Keratinocyte (primary cell): ENCODE measurements around the gene TRIM27.

Source experiments
- EZH2 ChIP-seq: IDR thresholded peaks from one replicate; pipeline ENCODE4 v1.6.1; 2012; ENCODE audit warnings: inconsistent platforms, mild to moderate bottlenecking, low read length, moderate library complexity
- TF ChIP-seq, protein P1 (sequence below), 3 experiments: IDR thresholded peaks in 1 of 3; conservative IDR thresholded peaks in 1 of 3; optimal IDR thresholded peaks in 1 of 3; 2 replicates in 2 of 3; 3 replicates in 1 of 3; pipeline versions ENCODE3 to v1.5.1; 2011; ENCODE audit warnings: low read length in 3 of 3, mild to moderate bottlenecking in 3 of 3, moderate library complexity in 2 of 3, control low read depth in 1 of 3, inconsistent platforms in 1 of 3; ENCODE audit not compliant: insufficient read depth in 2 of 3; ENCODE audit errors: extremely low read depth in 1 of 3

DNA sequence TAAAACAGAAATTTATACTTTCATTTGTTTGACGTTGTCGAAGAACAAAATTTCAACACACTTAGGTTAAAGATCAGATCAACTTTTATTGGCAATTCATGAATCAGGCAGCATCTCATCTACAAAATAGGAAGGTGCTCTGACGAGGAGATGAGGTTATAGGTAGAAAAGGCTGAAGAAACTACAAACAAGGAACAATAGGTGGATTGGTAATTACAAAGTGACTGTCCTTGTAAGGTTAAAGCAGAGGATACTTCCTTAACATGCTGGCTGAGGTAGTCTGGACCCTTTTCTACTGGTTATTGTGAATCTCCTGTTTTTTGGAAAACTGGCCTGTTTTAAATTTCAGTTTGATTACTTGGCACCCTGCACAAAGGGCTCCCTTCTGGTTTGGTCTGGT is 32.5 kb upstream of the TRIM27 start:
- TF ChIP-seq, protein P1, sequence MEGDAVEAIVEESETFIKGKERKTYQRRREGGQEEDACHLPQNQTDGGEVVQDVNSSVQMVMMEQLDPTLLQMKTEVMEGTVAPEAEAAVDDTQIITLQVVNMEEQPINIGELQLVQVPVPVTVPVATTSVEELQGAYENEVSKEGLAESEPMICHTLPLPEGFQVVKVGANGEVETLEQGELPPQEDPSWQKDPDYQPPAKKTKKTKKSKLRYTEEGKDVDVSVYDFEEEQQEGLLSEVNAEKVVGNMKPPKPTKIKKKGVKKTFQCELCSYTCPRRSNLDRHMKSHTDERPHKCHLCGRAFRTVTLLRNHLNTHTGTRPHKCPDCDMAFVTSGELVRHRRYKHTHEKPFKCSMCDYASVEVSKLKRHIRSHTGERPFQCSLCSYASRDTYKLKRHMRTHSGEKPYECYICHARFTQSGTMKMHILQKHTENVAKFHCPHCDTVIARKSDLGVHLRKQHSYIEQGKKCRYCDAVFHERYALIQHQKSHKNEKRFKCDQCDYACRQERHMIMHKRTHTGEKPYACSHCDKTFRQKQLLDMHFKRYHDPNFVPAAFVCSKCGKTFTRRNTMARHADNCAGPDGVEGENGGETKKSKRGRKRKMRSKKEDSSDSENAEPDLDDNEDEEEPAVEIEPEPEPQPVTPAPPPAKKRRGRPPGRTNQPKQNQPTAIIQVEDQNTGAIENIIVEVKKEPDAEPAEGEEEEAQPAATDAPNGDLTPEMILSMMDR (optimal IDR thresholded peaks at IDR 0.05 in 1 of 3, IDR thresholded peaks at IDR 0.05 in 1 of 3, conservative IDR thresholded peaks at IDR 0.05 in 1 of 3; ENCODE audit: extremely low read depth in 1 of 3, insufficient read depth in 2 of 3, low read length in 3 of 3) = no peak
- TF ChIP-seq EZH2 = no peak
